NCI-H1105 (cell line): ENCODE data around the gene GALNS.

Experiments
- DNase-seq: peaks from one replicate; lab custom pipeline; 2025; lab: John Stamatoyannopoulos, UW

The GALNS gene

GRCh38 chr16:88857728-88858339 is 1.1 kb upstream of the GALNS start:
- no peak for DNase-seq

GRCh38 chr16:88856122-88856827 is 472 bp downstream of the GALNS start:
- DNase-seq = no peak

DNA sequence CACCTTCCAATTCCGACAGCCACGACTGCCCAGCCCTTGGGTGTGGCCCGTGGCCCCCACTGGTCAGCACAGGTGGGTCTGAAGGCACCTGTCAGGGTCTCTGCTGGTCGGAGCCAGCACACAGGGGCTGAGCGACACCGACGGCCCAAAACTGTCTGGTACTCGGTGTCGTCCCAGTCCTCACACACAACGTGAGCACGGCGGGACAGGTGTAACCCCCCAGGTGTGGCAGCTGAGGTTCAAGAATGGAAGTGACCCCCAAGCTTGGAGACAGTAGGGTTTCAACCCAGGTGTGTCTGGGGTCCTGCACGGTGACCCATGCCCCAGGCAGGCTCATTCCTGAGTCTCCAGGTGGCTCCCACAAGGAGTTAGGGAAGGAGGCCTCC is 1.0 kb downstream of the GALNS start:
- no peak for DNase-seq

- no peak for DNase-seq
These were observed 1.6 kb downstream of the GALNS start for GRCh38 chr16:88855176-88855575.

DNA sequence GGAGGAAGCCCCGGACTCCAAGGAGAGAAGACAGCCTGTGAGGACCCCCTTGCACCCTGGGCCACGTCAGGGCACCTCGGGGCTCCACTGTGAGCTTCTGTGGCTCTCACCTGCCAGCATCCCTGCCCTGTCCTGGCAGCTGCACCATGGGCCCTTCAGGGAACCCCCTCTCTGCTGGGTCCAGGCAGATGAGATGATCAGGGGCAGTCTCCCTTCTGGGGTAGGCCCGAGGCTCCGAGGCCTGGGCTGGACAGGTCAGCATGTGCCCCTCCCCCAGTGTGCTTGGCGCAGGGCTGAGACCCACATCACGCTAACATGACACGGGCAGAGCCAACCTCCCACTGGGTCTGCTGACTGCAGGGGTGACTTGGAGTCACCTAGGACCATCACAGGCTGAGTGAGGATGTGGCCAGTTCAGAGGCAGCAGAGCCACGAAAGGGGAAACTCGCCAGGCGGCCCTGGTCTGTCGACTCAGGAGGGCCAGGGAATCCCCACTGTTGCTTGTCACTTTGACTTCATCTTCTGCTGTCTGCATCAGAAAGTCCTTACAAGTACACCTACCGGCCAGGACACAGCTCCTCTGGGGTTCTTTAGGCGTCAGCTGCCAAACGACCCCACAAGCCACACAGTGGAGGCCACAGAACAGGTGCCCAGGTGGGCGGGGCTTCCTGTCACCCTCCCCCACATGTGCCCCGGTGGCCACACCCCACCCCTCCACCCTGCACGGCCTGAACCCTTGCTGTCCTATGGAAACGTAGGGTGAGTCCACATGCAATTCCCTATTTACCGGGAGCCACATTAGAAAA is 2.2 kb downstream of the GALNS start:
- no peak for DNase-seq

GRCh38 chr16:88853325-88853941 is 3.3 kb downstream of the GALNS start:
- no peak for DNase-seq

DNA sequence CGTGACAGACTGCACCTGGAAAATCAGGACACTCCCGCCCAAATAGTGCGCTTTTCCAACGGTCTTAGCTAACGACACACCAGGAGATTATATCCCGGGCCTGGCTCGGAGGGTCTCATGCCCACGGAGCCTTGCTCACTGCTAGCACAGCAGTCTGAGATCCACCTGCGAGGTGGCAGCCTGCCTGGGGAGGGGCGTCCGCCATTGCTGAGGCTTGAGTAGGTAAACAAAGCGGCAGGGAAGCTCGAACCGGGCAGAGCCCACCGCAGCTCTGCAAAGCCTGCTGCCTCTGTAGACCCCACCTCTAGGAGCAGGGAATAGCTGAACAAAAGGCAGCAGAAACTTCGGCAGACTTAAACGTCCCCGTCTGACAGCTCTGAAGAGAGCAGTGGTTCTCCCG is 5.1 kb downstream of the GALNS start:
- DNase-seq = no peak

- no peak for DNase-seq
These were observed 6.1 kb downstream of the GALNS start for GRCh38 chr16:88850531-88851199.

- DNase-seq = no peak
These were observed 8.2 kb downstream of the GALNS start for GRCh38 chr16:88848557-88848956.

- DNase-seq = no peak
These were observed 9.1 kb downstream of the GALNS start for GRCh38 chr16:88847654-88848053.

DNA sequence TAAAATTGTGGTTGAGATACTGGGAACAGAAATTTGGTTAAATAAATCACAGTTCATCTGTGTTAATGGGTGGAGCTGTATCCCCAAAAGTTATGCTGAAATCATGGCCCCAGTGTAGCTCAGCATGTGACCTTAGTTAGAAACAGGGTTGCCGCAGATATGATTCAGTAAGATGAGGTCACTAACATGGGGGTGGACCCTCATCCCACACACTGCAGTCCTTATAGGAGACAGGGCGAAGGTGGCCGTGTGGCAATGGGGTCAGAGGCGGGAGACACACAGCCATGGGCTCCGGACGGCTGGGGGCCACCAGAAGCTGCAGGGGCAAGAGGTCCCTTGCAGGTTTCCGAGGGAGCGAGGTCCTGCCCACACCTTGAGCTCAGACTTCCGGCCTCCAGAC is 10.7 kb downstream of the GALNS start:
- no peak for DNase-seq

DNA sequence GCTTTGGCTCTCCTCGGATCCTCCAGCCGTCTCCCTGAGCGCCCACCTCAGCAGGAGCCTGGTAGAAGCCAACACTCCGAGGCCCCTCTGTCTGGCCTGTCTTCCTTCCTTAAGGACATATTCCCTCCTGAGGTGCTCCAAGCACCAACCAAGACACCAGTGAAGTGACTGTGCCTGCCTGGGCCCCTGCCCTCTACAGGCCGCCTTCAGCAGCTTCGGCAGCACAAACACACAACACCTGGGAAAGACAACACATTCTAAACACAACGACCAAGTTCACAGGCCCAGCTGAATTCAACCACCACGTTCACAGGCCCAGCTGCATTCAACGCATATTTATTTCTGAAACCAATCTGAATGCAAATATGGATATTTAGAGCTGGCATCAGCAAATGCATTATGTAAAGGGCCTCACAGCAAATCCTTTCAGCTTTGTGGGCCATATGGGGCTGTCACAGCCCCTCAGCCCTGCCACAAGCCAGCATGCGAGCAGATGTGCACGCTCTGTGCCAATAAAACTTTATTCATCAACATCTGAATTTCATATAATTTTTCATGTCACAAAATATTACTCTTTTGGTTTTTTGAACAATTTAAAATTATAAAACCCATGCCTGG is 12.2 kb downstream of the GALNS start:
- no peak for DNase-seq

DNA sequence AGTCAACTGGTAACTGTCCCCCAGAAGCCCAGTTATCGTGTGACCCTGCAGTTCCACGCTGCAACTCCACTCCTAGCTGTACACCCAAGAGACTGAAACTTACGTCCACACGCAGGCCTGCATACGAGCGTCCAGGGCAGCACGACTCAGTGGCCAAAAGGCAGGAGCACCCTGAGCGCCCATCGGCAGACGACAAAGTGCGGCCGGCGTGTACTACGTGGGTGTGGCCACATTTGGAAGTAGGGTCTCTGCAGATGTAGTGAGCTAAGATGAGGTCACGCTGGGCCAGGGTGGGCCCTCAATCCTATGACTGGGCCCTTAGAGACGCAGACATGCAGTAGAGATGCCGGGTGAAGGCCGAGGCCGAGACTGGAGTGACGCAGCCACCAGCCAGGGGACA is 13.5 kb downstream of the GALNS start:
- no peak for DNase-seq

DNA sequence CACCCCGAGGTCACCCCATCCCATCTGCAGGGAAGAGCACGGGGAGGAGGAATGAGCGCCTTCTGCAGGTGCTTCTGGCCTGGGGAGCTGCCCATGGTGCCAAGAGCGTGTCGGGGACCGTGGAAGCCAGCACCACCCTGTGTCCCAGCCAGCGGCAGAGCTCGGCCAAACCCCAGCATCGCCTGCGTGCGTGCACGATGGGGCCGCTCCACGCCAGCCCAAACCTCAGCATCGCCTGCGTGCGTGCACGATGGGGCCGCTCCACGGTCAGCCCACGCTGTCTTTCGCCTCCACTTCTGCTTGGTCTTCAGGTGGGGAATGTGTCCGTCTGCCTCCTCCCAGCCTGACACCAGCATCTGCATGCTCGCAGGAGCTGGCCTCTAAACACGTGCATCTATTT is 13.9 kb downstream of the GALNS start:
- DNase-seq = no peak

GRCh38 chr16:88842308-88842756 is 14.4 kb downstream of the GALNS start:
- DNase-seq = no peak

- DNase-seq = no peak
These were observed 15.0 kb downstream of the GALNS start for GRCh38 chr16:88841521-88842307.

GRCh38 chr16:88840600-88841215 is 16.0 kb downstream of the GALNS start:
- no peak for DNase-seq

DNA sequence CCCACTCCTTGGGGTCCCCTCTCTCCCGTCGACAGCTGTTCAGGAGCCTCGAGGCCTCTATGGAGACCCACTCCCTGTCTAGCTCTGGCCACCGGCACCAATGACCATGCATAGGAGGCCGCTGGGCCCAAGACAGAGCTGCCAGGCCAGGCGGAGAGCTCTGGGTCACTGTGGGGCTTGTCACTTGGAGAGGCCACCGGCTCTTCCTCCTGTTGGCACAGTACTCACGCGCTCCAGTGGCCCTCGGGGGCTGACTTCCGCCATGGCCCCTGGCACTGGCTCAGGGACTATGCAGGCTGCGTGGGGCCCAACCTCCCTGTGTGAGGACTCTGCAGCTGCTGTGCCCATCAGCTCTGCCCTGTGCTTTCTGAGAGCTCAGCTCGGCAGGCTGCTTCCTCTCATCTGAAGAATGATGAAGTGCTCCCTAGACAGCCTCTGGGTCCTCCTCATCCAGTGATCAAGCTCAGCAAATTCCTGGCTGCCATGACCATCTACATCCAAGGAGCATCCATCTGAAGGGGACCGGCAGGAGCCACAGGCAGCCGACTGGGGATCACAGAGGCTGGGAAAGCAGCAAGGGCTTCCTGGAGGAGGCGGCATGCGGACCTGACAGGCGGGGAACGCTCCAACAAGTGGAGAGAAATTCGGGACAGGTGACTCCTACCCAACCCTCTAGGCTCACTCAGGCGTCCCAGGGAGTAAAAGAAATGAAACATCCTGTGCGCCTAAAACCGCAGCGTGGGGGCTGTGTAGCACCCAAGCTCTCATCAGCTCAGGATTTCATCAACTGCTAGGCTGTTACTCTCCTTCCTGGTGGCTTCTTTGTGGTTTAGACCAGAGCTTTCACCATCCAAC is 16.8 kb downstream of the GALNS start:
- no peak for DNase-seq

DNA sequence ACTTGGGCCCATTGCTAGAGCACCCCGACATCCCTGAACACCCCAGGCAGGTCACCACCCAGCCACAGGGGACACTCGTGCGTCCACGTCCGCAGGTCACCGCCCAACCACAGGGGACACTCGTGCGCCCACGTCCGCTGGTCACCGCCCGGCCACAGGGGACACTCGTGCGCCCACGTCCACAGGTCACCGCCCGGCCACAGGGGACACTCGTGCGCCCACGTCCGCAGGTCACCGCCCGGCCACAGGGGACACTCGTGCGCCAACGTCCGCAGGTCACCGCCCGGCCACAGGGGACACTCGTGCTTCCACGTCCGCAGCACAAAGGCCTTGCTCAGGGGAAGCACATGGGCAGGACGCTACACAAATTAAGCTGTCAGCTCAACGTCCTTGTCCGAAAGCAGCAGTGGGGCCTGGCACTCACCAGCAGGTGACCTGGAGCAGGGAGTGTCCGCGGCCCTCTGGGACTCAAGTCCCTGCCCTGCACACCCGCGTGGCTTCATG is 17.7 kb downstream of the GALNS start:
- DNase-seq = no peak
